BJ (cell line): ENCODE results near the gene CAPS. TPM values are rescaled to one million over a fixed set of nuclear protein-coding genes. Genes with fewer than 3 reads are reported as not detected.

Experiments used
- CTCF ChIA-PET: fragments of 350-600 bp; formaldehyde crosslinking; extraction: SDS; loops from one replicate; lab custom pipeline; 2021; ENCODE audit warnings: antibody characterized with exemption, inconsistent platforms; lab: Yijun Ruan, JAX
- POLR2A ChIA-PET: fragments of 300-600 bp; sonication (Branson Sonifier 250); formaldehyde crosslinking; extraction: SDS; loops from one replicate; lab custom pipeline; 2021; ENCODE audit warnings: antibody characterized with exemption; lab: Charles Lee
- DNase-seq: peaks from one replicate; pipeline ENCODE4 v3.0.0-alpha.2; 2011; ENCODE audit warnings: low read depth
- H3K27me3 ChIP-seq: 2 replicates; pipeline ENCODE4 v1.6.0; 2011; ENCODE audit warnings: low read length; ENCODE audit not compliant: control insufficient read depth, insufficient read depth
- H3K36me3 ChIP-seq: 2 replicates; pipeline ENCODE4 v1.5.1; 2011; ENCODE audit warnings: low read length; ENCODE audit not compliant: control insufficient read depth, insufficient read depth
- H3K4me3 ChIP-seq: 2 replicates; pipeline ENCODE4 v1.5.1; 2011; ENCODE audit warnings: low read depth, mild to moderate bottlenecking, control low read depth, low read length
- CTCF ChIP-seq: IDR thresholded peaks from 2 replicates; pipeline ENCODE4 v1.5.1; 2011; ENCODE audit warnings: low read depth, mild to moderate bottlenecking, control low read depth, inconsistent platforms, low read length, moderate library complexity; ENCODE audit not compliant: insufficient read depth
- polyA plus RNA-seq: library from polyadenylated mRNA; depleted of rRNA; stranded (reverse); fragments of >200 nt; gene quantifications from 2 replicates; pipeline ENCODE4 v1.2.3, GENCODE V29; 2011

CAPS gene
- polyA plus RNA-seq, 1 experiment = 5.6 TPM

- peaks cover 29% of the 10 kb centered on the region for H3K36me3 ChIP-seq
- no peak overlapping the region for H3K4me3 ChIP-seq
- CTCF ChIA-PET = interaction anchor here (0.7 to 1.5 kb wide), 2 partner anchors 11 to 37 kb away, joined by 3 to 5 read pairs; no protein-coding TSS in a partner anchor
- H3K27me3 ChIP-seq = no peaks in the 10 kb centered on the region
- POLR2A ChIA-PET = no interaction called here
- TF ChIP-seq CTCF = no peak
- DNase-seq = no peak
Observed at GRCh38 chr19:5931251-5931650, 17.2 kb downstream of the CAPS start.

GRCh38 chr19:5932146-5932545, 18.1 kb downstream of the CAPS start:
- DNase-seq = no peak
- H3K4me3 ChIP-seq = no peak overlapping the region
- peaks cover 30% of the 10 kb centered on the region for H3K36me3 ChIP-seq
- CTCF ChIA-PET = no interaction called here
- POLR2A ChIA-PET = no interaction called here
- no peaks in the 10 kb centered on the region for H3K27me3 ChIP-seq
- no peak for TF ChIP-seq CTCF

GRCh38 chr19:5932609-5933262, 18.7 kb downstream of the CAPS start:
- CTCF ChIA-PET = interaction anchor here (0.6 kb wide), 1 partner anchor 56 kb away, joined by 3 read pairs; no protein-coding TSS in a partner anchor
- Histone ChIP-seq H3K27me3 (no peaks in the 10 kb centered on the region), H3K36me3 (peaks cover 30% of the 10 kb centered on the region), H3K4me3 (no peak overlapping the region)
- DNase-seq = no peak
- POLR2A ChIA-PET = no interaction called here
- TF ChIP-seq CTCF = no peak

- H3K27me3 ChIP-seq = no peaks in the 10 kb centered on the region
- ChIA-PET CTCF (no interaction called here), POLR2A (no interaction called here)
- no peak for TF ChIP-seq CTCF
- H3K4me3 ChIP-seq = no peak overlapping the region
- DNase-seq = no peak
- peaks cover 26% of the 10 kb centered on the region for H3K36me3 ChIP-seq
Observed at GRCh38 chr19:5933391-5934068, 19.5 kb downstream of the CAPS start.

GRCh38 chr19:5934069-5934401, 20.0 kb downstream of the CAPS start:
- no peak for DNase-seq
- no peak for TF ChIP-seq CTCF
- POLR2A ChIA-PET = no interaction called here
- CTCF ChIA-PET = interaction anchor here (0.8 kb wide), 1 partner anchor 33 kb away, joined by 3 read pairs; no protein-coding TSS in a partner anchor
- Histone ChIP-seq H3K36me3 (peaks cover 24% of the 10 kb centered on the region), H3K27me3 (no peaks in the 10 kb centered on the region), H3K4me3 (no peak overlapping the region)
